Measurements from ENCODE around the gene GATA2.

The GATA2 gene

DNA sequence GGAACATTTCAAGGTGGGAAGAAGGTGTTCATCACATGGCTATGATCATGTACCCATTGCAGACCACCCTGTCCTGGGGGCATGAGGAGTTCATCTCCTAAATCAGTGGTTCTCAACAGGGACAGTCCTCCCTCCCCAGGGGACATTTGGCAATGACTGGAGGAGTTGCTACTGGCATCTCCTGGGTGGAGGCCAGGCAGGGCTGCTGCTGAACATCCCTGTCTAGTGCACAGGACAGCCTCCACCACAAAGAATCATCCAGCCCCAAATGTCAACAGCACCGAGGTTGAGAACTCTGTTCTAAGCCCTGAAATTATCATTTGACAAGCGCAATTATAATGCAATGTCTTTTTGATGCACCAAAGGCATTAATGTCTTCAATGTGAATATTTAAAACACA is 21.9 kb downstream of the GATA2 start:
- no peak for DNase-seq (ENCODE audit: extremely low read depth, insufficient read length)
- H3K27me3 ChIP-seq (replicated peaks; ENCODE audit: control insufficient read depth, insufficient read depth, low read length) = no peaks in the 10 kb centered on the region; the same call in none of the 2 replicates
- no peak overlapping the region for H3K4me3 ChIP-seq (replicated peaks; ENCODE audit: low read depth, low read length)
- TF ChIP-seq, protein P1, sequence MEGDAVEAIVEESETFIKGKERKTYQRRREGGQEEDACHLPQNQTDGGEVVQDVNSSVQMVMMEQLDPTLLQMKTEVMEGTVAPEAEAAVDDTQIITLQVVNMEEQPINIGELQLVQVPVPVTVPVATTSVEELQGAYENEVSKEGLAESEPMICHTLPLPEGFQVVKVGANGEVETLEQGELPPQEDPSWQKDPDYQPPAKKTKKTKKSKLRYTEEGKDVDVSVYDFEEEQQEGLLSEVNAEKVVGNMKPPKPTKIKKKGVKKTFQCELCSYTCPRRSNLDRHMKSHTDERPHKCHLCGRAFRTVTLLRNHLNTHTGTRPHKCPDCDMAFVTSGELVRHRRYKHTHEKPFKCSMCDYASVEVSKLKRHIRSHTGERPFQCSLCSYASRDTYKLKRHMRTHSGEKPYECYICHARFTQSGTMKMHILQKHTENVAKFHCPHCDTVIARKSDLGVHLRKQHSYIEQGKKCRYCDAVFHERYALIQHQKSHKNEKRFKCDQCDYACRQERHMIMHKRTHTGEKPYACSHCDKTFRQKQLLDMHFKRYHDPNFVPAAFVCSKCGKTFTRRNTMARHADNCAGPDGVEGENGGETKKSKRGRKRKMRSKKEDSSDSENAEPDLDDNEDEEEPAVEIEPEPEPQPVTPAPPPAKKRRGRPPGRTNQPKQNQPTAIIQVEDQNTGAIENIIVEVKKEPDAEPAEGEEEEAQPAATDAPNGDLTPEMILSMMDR (IDR thresholded peaks at IDR 0.05; ENCODE audit: insufficient read depth, low read length, poor library complexity, severe bottlenecking) = no peak
- no peaks in the 10 kb centered on the region for H3K36me3 ChIP-seq (ENCODE audit: control insufficient read depth, insufficient read depth, low read length)

DNA sequence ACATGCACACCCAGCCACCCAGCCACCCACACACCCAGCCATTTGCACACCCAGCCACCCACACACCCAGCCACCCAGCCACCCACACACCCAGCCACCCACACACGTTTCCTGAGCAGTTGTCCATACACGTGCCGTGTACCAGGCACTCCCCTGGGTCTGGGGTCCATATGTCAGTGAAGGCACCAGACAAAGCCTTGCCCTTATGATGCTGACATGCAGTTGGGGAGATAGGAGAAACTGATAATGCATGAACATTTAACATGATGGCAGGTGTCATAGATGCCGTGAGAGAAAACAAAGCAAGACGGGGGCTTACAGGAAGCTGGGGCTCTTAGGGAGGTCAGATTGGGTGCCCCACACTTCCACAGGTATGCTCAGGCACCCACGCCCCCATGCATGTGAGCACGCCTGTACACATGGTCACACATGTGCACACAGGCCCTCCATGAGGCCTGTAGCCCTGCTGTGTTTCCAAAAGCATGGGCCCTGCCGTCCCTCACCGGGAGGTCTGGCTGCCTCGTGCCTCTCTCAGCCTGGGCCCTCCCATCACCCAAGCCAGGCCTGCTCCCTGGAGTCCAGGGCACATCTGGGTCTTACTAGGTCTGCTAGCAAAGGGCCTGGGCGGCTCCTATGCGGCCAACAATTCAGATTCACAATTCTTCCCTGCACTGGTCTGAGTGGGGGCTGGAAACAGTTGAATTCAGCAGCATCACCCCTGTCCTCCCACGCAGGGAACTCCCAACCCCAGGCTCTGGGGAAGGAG is 22.7 kb downstream of the GATA2 start:
- no peak for DNase-seq (ENCODE audit: extremely low read depth, insufficient read length)
- TF ChIP-seq, protein P1 (IDR thresholded peaks at IDR 0.05; ENCODE audit: insufficient read depth, low read length, poor library complexity, severe bottlenecking) = no peak
- Histone ChIP-seq H3K4me3 (replicated peaks; ENCODE audit: low read depth, low read length) (no peak overlapping the region), H3K36me3 (ENCODE audit: control insufficient read depth, insufficient read depth, low read length) (no peaks in the 10 kb centered on the region), H3K27me3 (replicated peaks; ENCODE audit: control insufficient read depth, insufficient read depth, low read length) (no peaks in the 10 kb centered on the region; the same call in none of the 2 replicates)

DNA sequence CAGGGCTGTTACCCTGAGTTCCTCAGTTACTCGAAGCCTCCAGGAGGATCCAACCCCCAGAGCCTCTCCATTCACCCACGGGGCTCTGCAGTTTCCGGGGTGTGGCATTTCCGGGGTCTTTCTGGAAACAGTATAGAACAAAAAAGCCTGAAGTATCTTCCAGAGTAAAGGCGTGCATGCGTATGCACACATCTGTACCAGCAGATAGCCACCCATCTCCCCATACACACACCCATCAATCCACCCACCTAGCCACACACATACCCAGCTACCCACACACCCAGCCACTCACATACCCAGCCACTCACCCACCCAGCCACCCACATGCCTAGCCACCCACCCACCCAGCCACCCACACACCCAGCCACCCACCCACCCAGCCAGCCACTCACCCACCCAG is 23.4 kb downstream of the GATA2 start:
- TF ChIP-seq, protein P1 (IDR thresholded peaks at IDR 0.05; ENCODE audit: insufficient read depth, low read length, poor library complexity, severe bottlenecking) = no peak
- no peaks in the 10 kb centered on the region for H3K36me3 ChIP-seq (ENCODE audit: control insufficient read depth, insufficient read depth, low read length)
- no peaks in the 10 kb centered on the region; the same call in none of the 2 replicates for H3K27me3 ChIP-seq (replicated peaks; ENCODE audit: control insufficient read depth, insufficient read depth, low read length)
- no peak overlapping the region for H3K4me3 ChIP-seq (replicated peaks; ENCODE audit: low read depth, low read length)
- no peak for DNase-seq (ENCODE audit: extremely low read depth, insufficient read length)

GRCh38 chr3:128468791-128469527 is 24.0 kb downstream of the GATA2 start:
- Histone ChIP-seq H3K27me3 (replicated peaks; ENCODE audit: control insufficient read depth, insufficient read depth, low read length) (no peaks in the 10 kb centered on the region; the same call in none of the 2 replicates), H3K36me3 (ENCODE audit: control insufficient read depth, insufficient read depth, low read length) (no peaks in the 10 kb centered on the region), H3K4me3 (replicated peaks; ENCODE audit: low read depth, low read length) (no peak overlapping the region)
- TF ChIP-seq, protein P1 (IDR thresholded peaks at IDR 0.05; ENCODE audit: insufficient read depth, low read length, poor library complexity, severe bottlenecking) = no peak
- no peak for DNase-seq (ENCODE audit: extremely low read depth, insufficient read length)

GRCh38 chr3:128468285-128468790 is 24.7 kb downstream of the GATA2 start:
- no peak for DNase-seq (ENCODE audit: extremely low read depth, insufficient read length)
- TF ChIP-seq, protein P1 (IDR thresholded peaks at IDR 0.05; ENCODE audit: insufficient read depth, low read length, poor library complexity, severe bottlenecking) = no peak
- Histone ChIP-seq H3K4me3 (replicated peaks; ENCODE audit: low read depth, low read length) (no peak overlapping the region), H3K27me3 (replicated peaks; ENCODE audit: control insufficient read depth, insufficient read depth, low read length) (no peaks in the 10 kb centered on the region; the same call in none of the 2 replicates), H3K36me3 (ENCODE audit: control insufficient read depth, insufficient read depth, low read length) (no peaks in the 10 kb centered on the region)

All from GM06990 (cell line).